ENCODE measurements around the gene CES1. TPM values are rescaled to one million over a fixed set of nuclear protein-coding genes. Genes with fewer than 3 reads are reported as not detected.
"Not testable (repeated sequence)": the region's sequence is repeated elsewhere in the genome, so short reads cannot be mapped to it uniquely, and the experiment has no call there.

The CES1 gene
- total RNA-seq, 2 donors from 2014 or later = 4.2 to 19.1 TPM

DNA sequence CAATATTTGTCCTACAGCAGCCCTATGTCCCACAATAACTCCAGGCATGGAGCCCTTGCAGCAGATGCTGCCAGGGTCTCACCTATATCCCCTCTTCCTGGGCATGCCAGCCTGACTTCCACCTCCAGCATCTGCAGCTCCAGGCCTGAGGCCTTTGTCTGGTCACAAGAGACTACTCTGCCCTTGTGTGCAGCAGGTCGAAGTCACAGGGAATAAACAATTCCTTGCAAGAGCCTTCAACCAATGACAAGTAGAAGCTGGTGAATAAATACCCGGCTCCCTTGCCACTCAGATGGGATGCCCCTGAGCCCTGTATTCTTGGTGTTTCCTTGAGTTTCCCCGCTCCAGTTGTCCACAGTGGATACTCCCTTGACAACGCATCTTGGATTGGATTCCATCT, 23.0 kb downstream of the CES1 start:
- H3K27ac ChIP-seq = no peak overlapping the region
- H3K4me1 ChIP-seq = peaks cover 3% of the 10 kb centered on the region
- H3K27me3 ChIP-seq = no peaks in the 10 kb centered on the region
- H3K36me3 ChIP-seq (replicated peaks in 1 of 2; ENCODE audit: insufficient read depth in 1 of 2, low read depth in 2 of 2) = no peaks in the 10 kb centered on the region
- DNase-seq (no peak), ATAC-seq (no peak)
- intact Hi-C loops (cut with DNase I) = no loop called here
- no peak for TF ChIP-seq CTCF (IDR thresholded peaks at IDR 0.05)
- TF ChIP-seq POLR2A (IDR thresholded peaks at IDR 0.05) = no peak
- no peaks in the 10 kb centered on the region for H3K9me3 ChIP-seq
- 80 to 82% methylated on average over 4 of the region's 4 CpGs for WGBS, 2 donors
- no peak overlapping the region for H3K4me3 ChIP-seq

DNA sequence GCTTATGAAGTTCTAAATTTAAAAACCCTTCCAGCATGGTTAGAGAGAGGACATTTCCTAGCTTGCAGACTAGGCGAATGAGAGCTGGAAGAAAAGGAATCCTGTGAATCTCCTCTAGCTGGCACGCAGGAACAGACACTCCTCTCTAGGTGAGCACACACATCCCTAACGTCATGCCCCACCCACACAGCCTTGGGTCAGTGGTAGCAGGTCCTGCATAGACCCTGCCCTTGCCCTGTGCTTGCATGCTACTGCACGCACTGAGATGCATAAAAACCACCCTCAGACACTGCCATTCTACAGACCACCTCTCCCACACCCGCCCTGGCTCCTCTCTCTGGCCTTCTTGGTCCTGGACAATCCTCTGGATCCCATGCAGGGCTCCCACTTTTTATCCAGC, 23.5 kb downstream of the CES1 start:
- intact Hi-C loops (cut with DNase I) = no loop called here
- TF ChIP-seq POLR2A (IDR thresholded peaks at IDR 0.05) = no peak
- TF ChIP-seq CTCF (IDR thresholded peaks at IDR 0.05) = no peak
- Histone ChIP-seq H3K27ac (no peak overlapping the region), H3K4me1 (peaks cover 3% of the 10 kb centered on the region), H3K9me3 (no peaks in the 10 kb centered on the region), H3K36me3 (replicated peaks in 1 of 2; ENCODE audit: insufficient read depth in 1 of 2, low read depth in 2 of 2) (no peaks in the 10 kb centered on the region), H3K4me3 (no peak overlapping the region), H3K27me3 (no peaks in the 10 kb centered on the region)
- ATAC-seq (no peak), DNase-seq (no peak)
- 65 to 66% methylated on average over 5 of the region's 5 CpGs for WGBS, 2 donors

DNA sequence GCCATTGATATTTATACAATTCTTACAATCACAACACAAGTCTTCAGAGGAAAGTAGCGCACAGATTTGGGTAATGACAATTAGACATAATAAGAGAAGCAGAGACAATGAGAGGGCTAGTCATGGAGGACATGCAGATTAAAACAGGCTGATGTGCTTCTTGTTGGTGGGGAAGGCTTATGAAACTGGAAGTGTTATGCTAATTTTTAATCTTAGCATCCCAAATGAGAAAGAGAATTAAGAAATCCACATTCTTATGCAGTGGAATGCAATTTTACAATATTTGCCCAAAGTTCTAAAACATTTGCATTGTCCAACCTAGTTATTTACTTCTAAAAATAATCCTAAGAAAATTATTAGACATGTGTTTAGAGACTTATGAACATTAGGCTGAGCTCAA, 24.6 kb downstream of the CES1 start:
- intact Hi-C loops (cut with DNase I); H3K36me3 ChIP-seq (replicated peaks in 1 of 2; ENCODE audit: insufficient read depth in 1 of 2, low read depth in 2 of 2); DNase-seq; H3K9me3 ChIP-seq; H3K27me3 ChIP-seq; H3K4me1 ChIP-seq; ATAC-seq; H3K27ac ChIP-seq; H3K4me3 ChIP-seq: not testable (repeated sequence)
- WGBS, 2 donors = 82 to 100% methylated on average over 1 of the region's 1 CpG

- H3K36me3 ChIP-seq (replicated peaks in 1 of 2; ENCODE audit: insufficient read depth in 1 of 2, low read depth in 2 of 2); H3K4me3 ChIP-seq; DNase-seq; H3K9me3 ChIP-seq; H3K4me1 ChIP-seq; ATAC-seq; H3K27ac ChIP-seq; H3K27me3 ChIP-seq; intact Hi-C loops (cut with DNase I): not testable (repeated sequence)
- WGBS, 2 donors = no CpG with 5 or more reads among the region's 6 CpGs
Observed at GRCh38 chr16:55805104-55805503, 27.8 kb downstream of the CES1 start.

- H3K27ac ChIP-seq; DNase-seq; H3K36me3 ChIP-seq (replicated peaks in 1 of 2; ENCODE audit: insufficient read depth in 1 of 2, low read depth in 2 of 2); H3K4me3 ChIP-seq; H3K27me3 ChIP-seq; ATAC-seq; H3K9me3 ChIP-seq; intact Hi-C loops (cut with DNase I); H3K4me1 ChIP-seq: not testable (repeated sequence)
- no CpG with 5 or more reads among the region's 8 CpGs for WGBS, 2 donors
Observed at GRCh38 chr16:55803681-55804080, 29.2 kb downstream of the CES1 start.

GRCh38 chr16:55792934-55793374, 39.9 kb downstream of the CES1 start:
- H3K4me1 ChIP-seq; DNase-seq; H3K36me3 ChIP-seq (replicated peaks in 1 of 2; ENCODE audit: insufficient read depth in 1 of 2, low read depth in 2 of 2); ATAC-seq; H3K27ac ChIP-seq; intact Hi-C loops (cut with DNase I); H3K9me3 ChIP-seq; H3K4me3 ChIP-seq; H3K27me3 ChIP-seq: not testable (repeated sequence)
- WGBS, 2 donors = no CpG with 5 or more reads among the region's 11 CpGs

DNA sequence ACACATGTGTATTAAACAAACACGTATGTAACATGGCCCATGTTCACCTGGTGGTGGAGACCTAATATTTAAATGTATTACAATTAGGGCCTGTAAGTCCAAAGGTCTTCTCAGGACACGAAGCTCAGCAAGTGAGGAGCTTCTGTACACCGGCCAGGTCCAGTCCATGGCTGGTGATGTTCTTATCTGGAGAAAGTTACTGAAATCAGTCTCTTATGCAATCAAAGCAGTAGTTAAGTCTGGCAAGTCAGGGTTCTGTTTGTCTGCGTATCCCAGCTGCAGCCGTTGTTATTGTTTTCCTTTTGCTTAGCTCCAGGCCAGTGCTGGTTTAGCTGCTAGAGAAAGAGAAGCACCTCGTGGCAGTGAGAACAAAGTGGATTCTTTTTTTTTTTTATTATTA, 41.4 kb downstream of the CES1 start:
- ATAC-seq; H3K4me1 ChIP-seq; H3K27ac ChIP-seq; H3K9me3 ChIP-seq; H3K4me3 ChIP-seq; DNase-seq; intact Hi-C loops (cut with DNase I); H3K36me3 ChIP-seq (replicated peaks in 1 of 2; ENCODE audit: insufficient read depth in 1 of 2, low read depth in 2 of 2); H3K27me3 ChIP-seq: not testable (repeated sequence)
- no CpG with 5 or more reads among the region's 6 CpGs for WGBS, 2 donors

- H3K27me3 ChIP-seq; H3K27ac ChIP-seq; DNase-seq; H3K9me3 ChIP-seq; ATAC-seq; H3K4me1 ChIP-seq; intact Hi-C loops (cut with DNase I); H3K36me3 ChIP-seq (replicated peaks in 1 of 2; ENCODE audit: insufficient read depth in 1 of 2, low read depth in 2 of 2); H3K4me3 ChIP-seq: not testable (repeated sequence)
- 17 to 30% methylated on average over 2 of the region's 7 CpGs for WGBS, 2 donors
Observed at GRCh38 chr16:55790240-55790639, 42.7 kb downstream of the CES1 start.

- H3K4me3 ChIP-seq; H3K36me3 ChIP-seq (replicated peaks in 1 of 2; ENCODE audit: insufficient read depth in 1 of 2, low read depth in 2 of 2); H3K27me3 ChIP-seq; H3K27ac ChIP-seq; DNase-seq; H3K9me3 ChIP-seq; intact Hi-C loops (cut with DNase I): not testable (repeated sequence)
- ATAC-seq = peak; percentile 35
- 0% methylated on average over 1 of the region's 6 CpGs for WGBS, 2 donors
- peaks cover 11% of the 10 kb centered on the region for H3K4me1 ChIP-seq
Observed at GRCh38 chr16:55782793-55783091, 50.2 kb downstream of the CES1 start.

DNA sequence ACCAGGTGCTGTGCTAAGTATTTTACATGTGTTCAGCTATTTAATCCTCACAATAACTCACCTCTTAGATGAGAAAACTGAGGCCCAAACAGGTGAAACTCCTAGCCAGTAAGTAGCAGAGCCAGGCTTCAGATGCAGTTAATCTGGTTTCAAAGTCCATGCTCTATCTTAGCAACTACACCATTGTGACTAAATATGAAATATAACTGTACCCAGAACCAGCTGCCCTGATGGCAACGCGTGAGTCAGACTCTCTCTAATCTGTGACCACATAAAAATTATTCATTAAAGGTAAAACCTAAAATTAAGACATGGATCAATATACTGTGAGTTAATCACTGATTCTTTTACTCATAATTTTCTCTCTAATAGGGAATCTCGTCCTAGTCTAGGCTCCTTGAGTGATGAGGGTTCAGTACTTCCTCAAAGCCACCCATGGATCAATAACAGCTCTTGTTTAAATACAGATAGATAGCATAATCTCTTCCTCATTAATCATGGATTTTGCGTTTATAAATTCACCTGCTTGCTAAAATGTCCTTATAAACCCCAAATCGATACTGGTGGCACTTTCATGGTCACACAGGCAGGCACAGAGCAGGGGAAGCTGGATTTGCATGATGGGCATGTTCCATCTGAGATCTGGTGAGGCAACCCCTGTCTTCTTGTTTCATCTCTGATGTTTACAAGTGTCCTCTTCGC, 50.7 kb downstream of the CES1 start:
- intact Hi-C loops (cut with DNase I); H3K4me3 ChIP-seq; H3K27me3 ChIP-seq; H3K9me3 ChIP-seq; H3K27ac ChIP-seq; H3K36me3 ChIP-seq (replicated peaks in 1 of 2; ENCODE audit: insufficient read depth in 1 of 2, low read depth in 2 of 2): not testable (repeated sequence)
- WGBS, 2 donors = 13 to 18% methylated on average over 6 of the region's 6 CpGs
- peaks cover 11% of the 10 kb centered on the region for H3K4me1 ChIP-seq
- ATAC-seq (peak; percentile 68), DNase-seq (peak in 2 of 4 donors; percentile 6 to 22)
